Esophagus muscularis mucosa (tissue), 4 donors: ENCODE data around the gene PBX3. TPM values are rescaled to one million over a fixed set of nuclear protein-coding genes. Genes with fewer than 3 reads are reported as not detected.

Experiments
- DNase-seq: peaks from one replicate; pipeline ENCODE4 v3.0.0-alpha.2; 2017; ENCODE audit errors: extremely low spot score
- H3K27ac ChIP-seq, 4 donors: fragments of 200-600 bp; sonication (generic); replicated peaks in 1 of 4; 1 replicate in 3 of 4; 2 replicates in 1 of 4; pipeline ENCODE4 v1.5.1; 2016 to 2019; ENCODE audit warnings: mild to moderate bottlenecking in 1 of 4
- H3K27me3 ChIP-seq, 4 donors: fragments of 200-600 bp; sonication (generic); one replicate each; pipeline versions ENCODE4 v1.5.1 to v1.6.0; 2016 to 2019
- H3K36me3 ChIP-seq, 4 donors: fragments of 200-600 bp; sonication (generic); one replicate each; pipeline ENCODE4 v1.5.1; 2016 to 2019
- H3K4me1 ChIP-seq, 4 donors: fragments of 200-600 bp; sonication (generic); one replicate each; pipeline ENCODE4 v1.5.1; 2016 to 2019
- H3K4me3 ChIP-seq, 4 donors: fragments of 200-600 bp; sonication (generic); 1 replicate in 2 of 4; 2 replicates in 2 of 4; pipeline ENCODE4 v1.5.1; 2016 to 2019; ENCODE audit warnings: mild to moderate bottlenecking in 4 of 4, moderate library complexity in 1 of 4
- H3K9me3 ChIP-seq, 4 donors: fragments of 200-600 bp; sonication (generic); 1 replicate in 3 of 4; 2 replicates in 1 of 4; pipeline ENCODE4 v1.5.1; 2016 to 2019
- CTCF ChIP-seq, 3 experiments: fragments of 200-600 bp in 2 of 3; fragments of 450-650 bp in 1 of 3; sonication (generic) in 2 of 3; IDR thresholded peaks; one replicate each; pipeline ENCODE4 v1.5.1; 2017 to 2019; ENCODE audit warnings: antibody characterized with exemption in 3 of 3, mild to moderate bottlenecking in 2 of 3, moderate library complexity in 1 of 3
- EP300 ChIP-seq: sonication (generic); formaldehyde crosslinking; IDR thresholded peaks from one replicate; pipeline ENCODE4 v1.6.1; 2017; ENCODE audit warnings: antibody characterized with exemption
- POLR2A ChIP-seq: fragments of 450-650 bp; IDR thresholded peaks from one replicate; pipeline ENCODE4 v1.6.1; 2017; ENCODE audit warnings: antibody characterized with exemption, moderate library complexity, mild to moderate bottlenecking, low read depth
- POLR2AphosphoS5 ChIP-seq, 2 donors: sonication (generic); formaldehyde crosslinking; IDR thresholded peaks; one replicate each; pipeline ENCODE4 v1.6.1; 2017; ENCODE audit warnings: antibody characterized with exemption in 2 of 2
- WGBS: methylation state at CpG from one replicate; pipeline ENCODE4 v1.1.5; 2018; 5-methylcytosine and 5-hydroxymethylcytosine counted together
- intact Hi-C: fragments of 100-400 bp; cut with DNase I; formaldehyde crosslinking; loops from one replicate; pipeline ENCODE4 v1.15.1; 2023
- total RNA-seq, 4 donors: library from RNA; depleted of rRNA; stranded (reverse); fragments of >200 nt; gene quantifications; one replicate each; pipeline versions ENCODE4 v1.1.0 to v1.2.1, GENCODE V29; 2016

Gene PBX3
- total RNA-seq, 4 donors from 2014 or later, result 50.1 to 82.4 (median 54.3) TPM

DNA sequence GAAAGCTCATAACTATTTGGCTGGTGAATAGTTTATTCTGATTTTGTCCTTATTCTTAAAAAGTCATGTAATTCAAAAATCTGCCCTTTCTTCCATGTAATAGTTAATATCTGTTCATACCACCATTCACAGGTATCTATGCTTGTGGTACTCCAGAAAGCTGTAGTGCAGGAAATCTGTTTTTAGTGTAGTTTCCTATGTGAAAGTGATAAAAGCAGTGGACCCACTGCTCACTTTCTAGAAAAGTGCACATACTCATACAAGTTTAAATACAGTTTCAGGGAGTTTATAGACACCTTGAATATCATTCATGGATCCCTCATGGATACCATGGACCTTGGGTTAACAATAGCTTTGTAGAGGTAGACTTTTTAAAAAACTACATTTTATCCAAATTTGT is 20.2 kb downstream of the PBX3 start:
- H3K36me3 ChIP-seq, result no peaks in the 10 kb centered on the region
- no peak overlapping the region for H3K27ac ChIP-seq
- no peak overlapping the region for H3K4me3 ChIP-seq
- intact Hi-C loops, result no loop called here
- H3K9me3 ChIP-seq, result peaks cover 0 to 3% (median 0%) of the 10 kb centered on the region in 4 donors
- no peak for DNase-seq
- TF ChIP-seq POLR2AphosphoS5 (IDR thresholded peaks at IDR 0.05) (no peak), CTCF (IDR thresholded peaks at IDR 0.05) (no peak), POLR2A (no peak), EP300 (no peak)
- no peaks in the 10 kb centered on the region for H3K27me3 ChIP-seq
- peaks cover 15 to 43% (median 35%) of the 10 kb centered on the region in 4 donors for H3K4me1 ChIP-seq

DNA sequence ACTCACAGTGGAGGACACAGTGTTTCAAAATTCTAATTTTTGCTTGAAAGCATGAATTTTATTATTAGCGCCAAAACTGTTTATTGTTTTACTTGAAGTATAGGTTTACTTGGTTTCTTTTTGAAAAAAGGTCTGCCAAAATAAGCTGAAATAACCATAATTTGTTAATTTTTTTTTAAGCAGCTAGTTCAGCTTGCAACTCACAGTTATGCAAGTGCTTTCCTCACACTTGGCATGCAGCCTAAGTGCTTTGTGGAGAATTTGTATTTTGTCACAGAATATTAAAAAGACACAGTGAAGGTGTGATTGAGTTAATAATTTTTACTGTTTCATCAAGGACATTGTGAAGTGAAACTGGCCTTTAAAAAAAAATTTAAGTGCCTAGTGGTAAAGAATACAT is 21.6 kb downstream of the PBX3 start:
- intact Hi-C loops, result no loop called here
- DNase-seq, result no peak
- H3K27ac ChIP-seq, result no peak overlapping the region
- H3K4me1 ChIP-seq, result peaks cover 5 to 29% (median 22%) of the 10 kb centered on the region in 4 donors
- no peaks in the 10 kb centered on the region for H3K27me3 ChIP-seq
- no peaks in the 10 kb centered on the region for H3K36me3 ChIP-seq
- TF ChIP-seq POLR2AphosphoS5 (IDR thresholded peaks at IDR 0.05) (no peak), POLR2A (no peak), CTCF (IDR thresholded peaks at IDR 0.05) (no peak), EP300 (no peak)
- H3K4me3 ChIP-seq, result no peak overlapping the region
- WGBS, result 100% methylated on average over 1 of the region's 1 CpG
- H3K9me3 ChIP-seq, result peaks cover 0 to 3% (median 0%) of the 10 kb centered on the region in 4 donors

- Histone ChIP-seq H3K4me3 (no peak overlapping the region), H3K27ac (no peak overlapping the region), H3K9me3 (peaks cover 0 to 7% (median 3%) of the 10 kb centered on the region in 4 donors), H3K27me3 (no peaks in the 10 kb centered on the region), H3K4me1 (peaks cover 0 to 23% (median 13%) of the 10 kb centered on the region in 4 donors), H3K36me3 (no peaks in the 10 kb centered on the region)
- no peak for TF ChIP-seq POLR2A
- TF ChIP-seq EP300, result no peak
- TF ChIP-seq CTCF (IDR thresholded peaks at IDR 0.05), result no peak
- no peak for TF ChIP-seq POLR2AphosphoS5 (IDR thresholded peaks at IDR 0.05)
- DNase-seq, result no peak
- intact Hi-C loops, result no loop called here
These were observed 23.9 kb downstream of the PBX3 start for GRCh38 chr9:125771037-125771436.

- 97% methylated on average over 2 of the region's 2 CpGs for WGBS
- intact Hi-C loops, result no loop called here
These were observed 25.6 kb downstream of the PBX3 start for GRCh38 chr9:125772740-125773139.

More at GRCh38 chr9:125772740-125773139, 25.6 kb downstream of the PBX3 start:
- Histone ChIP-seq H3K27ac (no peak overlapping the region), H3K4me1 (peaks cover 0 to 23% (median 13%) of the 10 kb centered on the region in 4 donors), H3K36me3 (no peaks in the 10 kb centered on the region), H3K27me3 (no peaks in the 10 kb centered on the region), H3K4me3 (no peak overlapping the region), H3K9me3 (peaks cover 0 to 8% (median 3%) of the 10 kb centered on the region in 4 donors)
- TF ChIP-seq EP300 (no peak), POLR2AphosphoS5 (IDR thresholded peaks at IDR 0.05) (no peak), CTCF (IDR thresholded peaks at IDR 0.05) (no peak)
- DNase-seq, result no peak
